HG03432 (cell line): Measurements from ENCODE around the gene LRRC7.
"Not testable (repeated sequence)": the region's sequence is repeated elsewhere in the genome, so short reads cannot be mapped to it uniquely, and the experiment has no call there.

ENCODE experiments used
- ATAC-seq: cut with Tn5 transposase; IDR thresholded peaks from one replicate; pipeline ENCODE4 v1.9.1; 2021; ENCODE audit warnings: mild to moderate bottlenecking, moderate library complexity; ENCODE audit not compliant: unreplicated experiment

The LRRC7 gene

DNA sequence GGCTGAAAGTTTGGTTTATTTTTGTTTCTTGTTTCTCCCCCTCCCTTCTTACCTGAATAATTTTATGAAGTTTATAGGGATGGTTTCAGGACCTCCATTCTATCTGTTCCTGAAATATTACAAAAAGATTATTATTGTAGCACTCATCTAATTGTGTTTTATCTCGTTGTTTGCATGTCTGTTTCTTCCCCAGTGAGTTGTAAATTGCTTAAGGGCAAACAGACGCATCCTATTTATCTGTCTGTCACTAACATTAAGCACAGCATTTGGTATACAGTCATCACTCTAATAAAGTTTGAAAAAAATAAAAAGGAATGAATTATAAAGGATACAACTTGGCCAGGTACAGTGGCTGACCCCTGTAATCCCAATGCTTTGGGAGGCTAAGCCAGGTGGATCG lies 123.5 kb downstream of the LRRC7 start:
- no peak for ATAC-seq

GRCh38 chr1:69693921-69694675 lies 126.4 kb downstream of the LRRC7 start:
- ATAC-seq = no peak

DNA sequence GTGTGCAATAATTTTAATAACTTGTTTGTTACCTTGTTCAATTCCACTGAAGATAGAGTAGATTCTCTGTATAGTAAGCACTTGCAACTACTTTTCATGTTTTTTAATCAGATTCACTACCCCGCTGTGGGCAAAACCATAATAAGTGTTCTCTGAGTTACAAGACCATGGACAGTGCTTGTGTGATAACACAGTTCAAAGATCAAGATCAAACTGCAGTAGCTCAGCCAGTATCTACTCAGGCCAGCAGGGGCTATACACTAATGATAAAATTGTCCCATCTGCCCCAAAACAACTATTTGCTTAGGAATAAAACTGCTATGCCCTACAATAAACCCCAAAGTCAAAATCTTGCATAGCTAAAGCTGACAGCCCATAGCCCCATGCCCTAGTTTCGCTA lies 129.6 kb downstream of the LRRC7 start:
- no peak for ATAC-seq

GRCh38 chr1:69700770-69701169 lies 133.0 kb downstream of the LRRC7 start:
- no peak for ATAC-seq

DNA sequence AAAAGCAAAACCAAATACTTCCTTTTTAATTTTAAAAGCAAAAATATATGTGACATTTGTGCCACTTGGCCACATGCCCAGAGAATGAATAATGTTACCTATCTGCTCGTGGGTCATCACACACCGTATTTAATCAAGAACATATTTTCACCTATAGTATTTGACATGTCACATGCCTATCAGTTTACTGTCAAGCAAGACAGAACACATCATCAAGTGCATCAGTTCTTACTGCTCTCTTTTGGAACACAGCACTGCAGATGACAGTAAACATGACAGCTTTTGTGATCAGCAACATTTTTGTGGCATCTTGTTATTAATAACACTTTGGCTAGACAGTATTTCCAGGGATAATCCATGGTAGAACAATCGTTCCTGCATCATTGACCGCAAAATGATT lies 134.4 kb downstream of the LRRC7 start:
- no peak for ATAC-seq

DNA sequence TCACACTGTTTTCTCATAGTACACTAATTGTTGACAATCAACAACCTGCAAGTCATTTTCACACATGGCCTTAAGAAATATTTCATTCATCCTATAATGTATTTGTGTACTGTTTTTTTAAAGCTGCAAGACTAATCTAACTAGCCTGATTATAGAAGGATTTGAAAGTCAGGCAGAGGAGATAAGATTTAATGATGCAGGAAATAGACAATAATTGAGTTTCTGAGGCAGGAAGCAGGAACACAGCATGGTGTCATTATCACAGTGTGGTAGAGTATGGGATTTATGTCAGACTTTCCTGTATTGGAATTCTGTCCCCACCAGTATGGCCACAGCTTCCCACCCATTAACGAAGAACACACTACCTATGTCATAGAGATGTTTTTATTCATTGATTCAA lies 138.8 kb downstream of the LRRC7 start:
- no peak for ATAC-seq

DNA sequence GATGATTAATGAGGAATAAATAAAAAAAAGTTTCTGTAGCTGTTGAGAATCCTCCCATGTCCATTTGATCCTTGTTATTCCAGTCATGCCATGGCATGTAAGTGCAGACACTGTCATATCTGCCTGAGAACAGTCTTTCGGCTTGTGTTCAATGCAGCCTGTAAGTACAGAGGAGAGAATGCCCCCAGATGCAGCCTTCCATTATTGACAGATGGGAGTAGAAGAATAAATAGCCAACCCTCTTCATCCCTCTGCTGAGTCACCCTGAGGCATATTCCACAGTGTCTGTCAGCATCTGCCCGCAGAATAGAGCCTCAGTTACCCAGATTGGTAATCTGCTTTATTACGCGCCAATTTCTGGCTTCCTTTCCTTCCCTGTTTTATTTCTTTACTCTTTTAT lies 139.4 kb downstream of the LRRC7 start:
- ATAC-seq = no peak

GRCh38 chr1:69710484-69711189 lies 142.9 kb downstream of the LRRC7 start:
- no peak for ATAC-seq

DNA sequence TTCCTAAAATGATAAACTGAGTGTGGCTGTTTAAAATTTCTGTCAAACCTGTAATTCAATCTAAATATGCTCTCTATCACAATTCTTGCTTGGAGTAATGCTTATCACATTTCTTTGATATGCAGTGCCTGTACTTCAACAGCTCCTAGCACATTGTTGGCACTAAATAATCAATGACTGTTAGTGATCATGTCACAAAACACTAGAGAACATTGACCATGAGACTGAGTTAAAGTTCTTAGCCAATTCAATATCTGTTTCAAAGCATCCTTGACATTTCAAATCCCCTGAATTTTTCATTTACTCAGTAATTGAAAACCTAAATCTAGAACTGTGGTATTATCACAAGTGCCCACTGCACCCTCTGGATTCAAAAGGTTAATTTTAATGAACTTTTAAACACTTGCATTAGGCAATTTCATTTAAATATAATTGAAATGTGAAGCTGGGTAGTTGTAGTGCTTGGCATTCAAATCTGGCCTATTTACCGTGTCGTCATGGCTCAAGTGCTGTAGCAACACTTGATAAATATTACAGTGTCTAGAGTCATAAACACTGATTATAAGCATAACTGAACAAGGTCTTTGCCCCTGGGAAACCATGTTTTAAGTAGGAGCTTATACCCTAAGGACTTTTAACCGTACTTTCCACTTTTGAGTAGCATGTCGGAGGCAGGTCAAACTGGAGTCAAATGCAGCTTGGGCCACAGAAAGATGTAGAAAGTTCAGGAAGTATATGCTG lies 143.6 kb downstream of the LRRC7 start:
- no peak for ATAC-seq

- ATAC-seq = not testable (repeated sequence)
Measured at GRCh38 chr1:69717834-69718233, 150.1 kb downstream of the LRRC7 start.

GRCh38 chr1:69728206-69728605 lies 160.5 kb downstream of the LRRC7 start:
- ATAC-seq = no peak

DNA sequence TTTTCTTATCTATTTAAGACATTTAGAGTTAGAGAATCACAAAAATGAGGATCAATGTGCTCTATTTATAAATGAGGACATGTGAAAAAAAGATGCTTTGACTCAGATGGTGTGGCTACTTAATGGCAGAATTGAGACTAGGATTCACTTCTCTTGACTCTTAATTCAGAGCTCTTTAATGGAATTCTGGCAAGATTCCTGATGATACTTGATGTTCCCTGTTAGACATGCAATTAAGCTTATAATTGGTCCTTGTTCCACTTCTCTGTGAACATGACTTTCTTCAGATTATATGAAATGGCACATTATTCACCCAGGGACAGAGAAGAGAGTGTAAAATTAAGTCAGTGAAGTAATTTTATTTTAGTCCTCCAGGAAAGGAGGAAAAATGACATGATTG lies 165.3 kb downstream of the LRRC7 start:
- no peak for ATAC-seq

DNA sequence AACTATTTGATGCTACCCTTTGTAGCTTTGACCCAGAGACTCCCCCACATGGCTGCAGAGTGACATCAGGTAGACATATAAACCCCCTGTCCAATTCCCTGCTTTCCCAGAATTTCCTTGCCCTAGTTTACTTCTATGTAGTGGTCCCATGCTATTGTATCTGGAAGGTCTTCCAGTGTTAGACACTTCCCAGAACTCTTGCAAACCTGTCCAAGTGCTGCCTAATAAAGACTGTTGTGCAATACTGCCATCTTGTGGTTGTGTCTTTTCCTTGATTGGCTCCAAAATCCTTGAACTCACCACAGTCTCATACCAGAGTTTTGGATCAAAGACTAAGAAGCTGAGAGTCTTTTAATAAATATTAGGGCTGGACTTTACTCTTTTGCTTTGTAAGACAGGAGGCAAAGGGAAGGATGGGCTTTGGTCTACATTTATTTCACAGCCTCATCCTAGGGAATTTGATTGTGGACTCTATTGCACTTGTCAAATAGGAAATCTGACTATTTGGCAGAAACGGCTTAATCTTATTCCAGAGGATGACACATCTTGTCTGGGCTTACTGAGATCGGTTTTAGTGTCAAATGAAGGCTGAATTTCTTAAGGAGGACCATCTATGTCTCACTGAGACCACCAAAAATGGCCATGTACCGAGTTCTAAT lies 169.9 kb downstream of the LRRC7 start:
- ATAC-seq = peak; percentile 87

DNA sequence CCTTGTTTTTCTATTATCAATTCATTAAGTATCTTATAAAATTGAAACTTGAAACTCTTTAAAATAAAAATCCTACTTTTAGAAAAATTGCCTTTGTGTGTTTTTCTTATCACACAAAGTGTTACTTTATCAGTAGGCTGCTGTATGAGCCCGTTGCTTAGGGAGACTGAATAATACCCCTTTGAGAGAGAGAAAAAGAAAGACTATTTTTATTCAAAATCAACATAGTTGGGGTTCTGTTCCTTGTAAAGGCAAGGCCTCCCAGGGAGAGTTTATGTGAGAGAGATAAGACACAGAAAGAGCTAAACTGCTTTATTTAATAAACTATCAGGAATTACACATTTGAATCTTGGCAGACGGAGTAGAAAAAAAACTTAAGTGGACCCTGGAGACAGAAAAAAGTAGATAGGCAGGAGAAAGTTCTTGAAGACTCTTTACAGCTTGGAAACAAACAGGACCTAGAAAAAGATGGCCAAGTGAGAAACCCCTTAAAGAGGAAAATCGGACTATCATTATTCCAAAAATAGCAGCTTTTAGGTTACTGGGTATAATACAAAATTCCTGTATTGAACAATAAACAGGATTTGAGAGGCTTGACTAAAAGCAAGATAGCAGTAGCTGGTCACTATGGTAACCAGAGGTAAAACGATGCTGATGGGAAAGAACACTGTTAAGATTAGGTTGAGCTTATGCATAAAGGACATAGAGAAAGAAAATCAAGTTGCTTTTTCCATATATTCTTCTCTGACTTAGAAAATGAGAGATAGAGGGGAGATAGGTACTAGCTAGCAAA lies 170.9 kb downstream of the LRRC7 start:
- ATAC-seq = no peak

DNA sequence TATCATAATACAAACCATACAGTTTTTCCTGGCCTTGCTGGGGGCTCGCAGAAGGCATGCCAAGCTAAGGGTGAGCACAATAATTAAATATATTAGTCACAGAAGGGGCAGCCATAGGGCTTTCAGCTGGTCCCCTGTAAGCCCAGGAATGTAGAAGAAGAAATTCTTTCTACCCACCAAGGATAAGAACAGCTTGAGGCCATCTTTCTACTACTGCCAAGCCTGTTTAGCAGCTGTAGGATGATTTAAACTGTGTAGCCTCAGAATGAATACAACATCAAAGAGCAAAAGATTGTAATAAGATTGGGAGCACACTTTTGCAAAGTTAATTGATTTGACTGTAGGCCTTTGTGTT lies 171.5 kb downstream of the LRRC7 start:
- no peak for ATAC-seq

DNA sequence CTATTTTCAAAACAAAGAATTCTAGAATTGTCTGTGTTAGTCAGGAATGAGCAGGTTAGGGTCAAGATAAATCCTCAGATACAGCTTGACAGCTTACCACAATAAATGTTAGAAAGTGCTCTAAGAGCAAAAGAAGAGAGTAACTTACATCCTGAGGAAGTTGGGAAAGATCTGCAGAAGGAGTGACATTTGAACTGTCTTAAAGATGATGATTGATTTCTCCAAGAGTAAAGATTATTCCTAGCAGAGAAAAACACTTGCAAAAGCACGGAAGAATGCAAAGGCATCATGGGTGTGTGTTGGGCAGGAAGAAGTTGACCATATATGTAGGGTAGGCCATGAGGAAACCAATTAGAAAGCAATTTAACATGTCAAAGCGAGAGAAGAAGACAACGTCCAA lies 175.4 kb downstream of the LRRC7 start:
- no peak for ATAC-seq

GRCh38 chr1:69744381-69744780 lies 176.7 kb downstream of the LRRC7 start:
- no peak for ATAC-seq

DNA sequence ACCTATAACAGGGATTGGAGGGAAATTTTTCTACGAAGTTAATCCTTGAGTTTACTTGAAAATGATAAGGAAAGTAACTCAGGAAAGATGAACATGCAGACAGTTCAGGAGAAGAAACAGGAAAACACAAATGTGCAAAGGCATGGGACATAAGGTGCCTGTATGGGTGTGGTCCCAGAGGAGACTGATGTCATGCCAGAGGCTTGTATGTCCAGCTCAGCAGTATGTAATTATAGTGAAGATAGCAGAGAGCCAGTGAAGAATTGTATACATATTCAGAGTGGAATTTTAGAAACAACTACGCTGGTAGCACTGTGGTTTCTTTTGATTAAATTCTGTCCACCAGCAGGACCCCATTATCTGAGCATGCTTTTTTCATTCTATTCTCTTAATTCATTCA lies 179.5 kb downstream of the LRRC7 start:
- no peak for ATAC-seq

GRCh38 chr1:69750638-69751037 lies 182.9 kb downstream of the LRRC7 start:
- no peak for ATAC-seq

GRCh38 chr1:69752831-69753230 lies 185.1 kb downstream of the LRRC7 start:
- ATAC-seq = no peak

GRCh38 chr1:69754521-69754920 lies 186.8 kb downstream of the LRRC7 start:
- no peak for ATAC-seq
